Breast epithelium (tissue), 4 donors: Measurements from ENCODE around the gene CPED1. TPM values are rescaled to one million over a fixed set of nuclear protein-coding genes. Genes with fewer than 3 reads are reported as not detected.
"Not testable (repeated sequence)": the region's sequence is repeated elsewhere in the genome, so short reads cannot be mapped to it uniquely, and the experiment has no call there.

ENCODE experiments used
- DNase-seq, 2 donors: peaks; one replicate each; pipeline ENCODE4 v3.0.0-alpha.2; 2019; ENCODE audit warnings: low spot score in 2 of 2
- H3K27ac ChIP-seq, 2 donors: fragments of 200-600 bp; sonication (generic) in 1 of 2; one replicate each; pipeline ENCODE4 v1.5.1; 2016 to 2019; ENCODE audit warnings: mild to moderate bottlenecking in 1 of 2
- H3K27me3 ChIP-seq, 2 donors: fragments of 200-600 bp; sonication (generic) in 1 of 2; one replicate each; pipeline versions ENCODE4 v1.5.1 to v1.6.0; 2017 to 2019; ENCODE audit warnings: control low read depth in 1 of 2, mild to moderate bottlenecking in 1 of 2
- H3K36me3 ChIP-seq: fragments of 200-600 bp; one replicate; pipeline ENCODE4 v1.5.1; 2019
- H3K4me1 ChIP-seq, 2 donors: fragments of 200-600 bp; sonication (generic); one replicate each; pipeline ENCODE4 v1.5.1; 2016 to 2019; ENCODE audit warnings: control low read depth in 1 of 2
- H3K4me3 ChIP-seq, 3 donors: fragments of 200-600 bp; sonication (generic); 1 replicate in 2 of 3; 2 replicates in 1 of 3; pipeline ENCODE4 v1.5.1; 2016 to 2019; ENCODE audit warnings: mild to moderate bottlenecking in 3 of 3, moderate library complexity in 2 of 3
- H3K9me3 ChIP-seq, 2 donors: fragments of 200-600 bp; sonication (generic) in 1 of 2; one replicate each; pipeline ENCODE4 v1.5.1; 2016 to 2019; ENCODE audit warnings: control low read depth in 1 of 2
- CTCF ChIP-seq, 3 donors: fragments of 450-650 bp; IDR thresholded peaks; one replicate each; pipeline ENCODE4 v1.5.1; 2016 to 2017; ENCODE audit warnings: antibody characterized with exemption in 3 of 3, mild to moderate bottlenecking in 3 of 3, moderate library complexity in 3 of 3
- POLR2A ChIP-seq: fragments of 450-650 bp; IDR thresholded peaks from one replicate; pipeline ENCODE4 v1.6.1; 2016; ENCODE audit warnings: antibody characterized with exemption, mild to moderate bottlenecking, moderate library complexity
- POLR2AphosphoS5 ChIP-seq, 3 donors: sonication (generic); formaldehyde crosslinking; IDR thresholded peaks; one replicate each; pipeline ENCODE4 v1.6.1; 2017; ENCODE audit warnings: antibody characterized with exemption in 3 of 3
- intact Hi-C: fragments of 100-400 bp; cut with DNase I; formaldehyde crosslinking; loops from one replicate; pipeline ENCODE4 v1.15.1; 2023; ENCODE audit warnings: low total_unique reads
- total RNA-seq, 3 donors: library from RNA; depleted of rRNA; stranded (reverse); fragments of >200 nt; gene quantifications; one replicate each; pipeline ENCODE4 v1.1.0, GENCODE V29; 2016

Gene CPED1
- total RNA-seq, 3 donors from 2014 or later: 14.3 to 29.3 (median 15.4) TPM

- intact Hi-C loops: no loop called here
- H3K36me3 ChIP-seq: no peaks in the 10 kb centered on the region
- no peak for DNase-seq
- no peak overlapping the region for H3K27ac ChIP-seq
- no peak overlapping the region for H3K4me3 ChIP-seq
- no peak for TF ChIP-seq CTCF (IDR thresholded peaks at IDR 0.05)
- TF ChIP-seq POLR2A: no peak
- TF ChIP-seq POLR2AphosphoS5 (IDR thresholded peaks at IDR 0.05): no peak
- H3K9me3 ChIP-seq: no peaks in the 10 kb centered on the region
- no peaks in the 10 kb centered on the region for H3K27me3 ChIP-seq
- no peaks in the 10 kb centered on the region for H3K4me1 ChIP-seq
Observed at GRCh38 chr7:121306565-121306964, 318.1 kb downstream of the CPED1 start.

- no peaks in the 10 kb centered on the region for H3K9me3 ChIP-seq
- no peaks in the 10 kb centered on the region for H3K27me3 ChIP-seq
- DNase-seq: no peak
- no peaks in the 10 kb centered on the region for H3K4me1 ChIP-seq
- TF ChIP-seq CTCF (IDR thresholded peaks at IDR 0.05) (no peak), POLR2AphosphoS5 (IDR thresholded peaks at IDR 0.05) (no peak), POLR2A (no peak)
- intact Hi-C loops: no loop called here
- no peak overlapping the region for H3K27ac ChIP-seq
- H3K36me3 ChIP-seq: no peaks in the 10 kb centered on the region
- no peak overlapping the region for H3K4me3 ChIP-seq
Observed at GRCh38 chr7:121307021-121307574, 318.6 kb downstream of the CPED1 start.

GRCh38 chr7:121313220-121313792, 324.8 kb downstream of the CPED1 start:
- no peak overlapping the region for H3K27ac ChIP-seq

GRCh38 chr7:121313793-121314676, 325.5 kb downstream of the CPED1 start:
- H3K27me3 ChIP-seq: no peaks in the 10 kb centered on the region
- intact Hi-C loops: no loop called here
- H3K9me3 ChIP-seq: no peaks in the 10 kb centered on the region
- no peak for DNase-seq
- no peak overlapping the region for H3K27ac ChIP-seq
- TF ChIP-seq POLR2AphosphoS5 (IDR thresholded peaks at IDR 0.05) (no peak), CTCF (IDR thresholded peaks at IDR 0.05) (no peak), POLR2A (no peak)
- H3K4me3 ChIP-seq: no peak overlapping the region
- H3K36me3 ChIP-seq: no peaks in the 10 kb centered on the region
- H3K4me1 ChIP-seq: no peaks in the 10 kb centered on the region

More at GRCh38 chr7:121313220-121313792, 324.8 kb downstream of the CPED1 start:
- no peaks in the 10 kb centered on the region for H3K27me3 ChIP-seq
- no peak for DNase-seq
- intact Hi-C loops: no loop called here
- no peaks in the 10 kb centered on the region for H3K4me1 ChIP-seq
- TF ChIP-seq CTCF (IDR thresholded peaks at IDR 0.05) (no peak), POLR2AphosphoS5 (IDR thresholded peaks at IDR 0.05) (no peak), POLR2A (no peak)
- no peak overlapping the region for H3K4me3 ChIP-seq
- H3K36me3 ChIP-seq: no peaks in the 10 kb centered on the region
- no peaks in the 10 kb centered on the region for H3K9me3 ChIP-seq

- intact Hi-C loops, DNase-seq, H3K9me3 ChIP-seq, H3K27me3 ChIP-seq, H3K27ac ChIP-seq, H3K4me1 ChIP-seq, H3K4me3 ChIP-seq, H3K36me3 ChIP-seq: not testable (repeated sequence)
Observed at GRCh38 chr7:121315170-121315569, 326.7 kb downstream of the CPED1 start.
